Measurements from ENCODE around the gene RNF220. TPM values are rescaled to one million over a fixed set of nuclear protein-coding genes. Genes with fewer than 3 reads are reported as not detected.

RNF220 gene
- total and polyA plus RNA-seq, 2 of the 13 experiments (the other 11 are each of a cell fraction or from before 2014, with no cell fraction given), result 48.2 to 72.1 TPM

DNA sequence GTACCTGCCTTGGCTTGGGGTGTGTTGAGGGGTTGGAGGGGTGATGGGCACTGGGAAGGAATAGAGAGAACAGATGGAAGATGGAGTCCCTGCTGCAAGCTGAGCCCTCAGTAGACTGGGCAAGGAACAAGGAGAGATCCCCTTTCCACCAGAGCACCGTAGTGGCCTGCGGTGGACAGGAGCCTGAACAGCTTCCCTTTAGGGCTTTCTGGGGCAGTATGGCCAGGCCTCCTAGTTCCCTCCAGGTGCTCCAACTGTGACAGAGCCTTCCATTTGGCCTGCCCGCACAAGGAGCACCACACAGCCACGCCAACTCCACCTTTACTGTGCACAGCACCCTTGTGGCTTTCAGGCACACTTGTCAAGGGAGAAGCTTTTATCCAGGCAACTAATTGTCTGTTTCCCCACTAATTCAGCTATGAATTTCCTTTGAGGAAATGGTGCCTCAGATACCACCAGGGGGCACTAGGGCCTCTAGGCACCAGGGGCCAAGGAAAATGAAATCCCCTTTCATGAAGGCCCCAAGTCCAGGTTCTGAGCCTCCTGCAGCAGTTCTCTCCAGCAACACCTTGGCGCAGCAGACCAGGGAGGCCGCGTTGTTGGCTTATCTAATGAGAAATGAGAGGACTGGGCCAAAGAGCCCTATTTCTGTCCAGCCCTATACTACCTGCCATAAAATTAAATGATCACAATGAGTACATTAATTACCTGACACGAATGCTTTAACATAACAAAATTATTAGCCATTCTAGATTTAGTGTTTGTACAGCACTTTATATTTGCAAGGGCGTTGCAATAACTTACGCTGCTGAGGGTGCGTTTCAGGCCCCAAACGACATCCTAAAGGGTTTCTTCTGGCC is 26.9 kb upstream of the RNF220 start:
- H3K79me2 ChIP-seq (ENCODE audit: insufficient read depth, low read length), result no peaks in the 10 kb centered on the region
- FAIRE-seq, result peak; percentile 51
- TF ChIP-seq RBM22 (optimal IDR thresholded peaks at IDR 0.05; ENCODE audit: low read length) (no peak), ZNF468 (CRISPR knock-in tag; IDR thresholded peaks at IDR 0.05) (no peak), ZNF251 (CRISPR knock-in tag; IDR thresholded peaks at IDR 0.05) (no peak), ZFX (CRISPR knock-in tag; IDR thresholded peaks at IDR 0.05; ENCODE audit: low read depth) (peak; percentile 59; the same call in 1 of the 2 replicates), ARHGAP35 (CRISPR knock-in tag; IDR thresholded peaks at IDR 0.05; ENCODE audit: borderline replicate concordance) (no peak), THAP11 (CRISPR knock-in tag; IDR thresholded peaks at IDR 0.05) (0 out of 2 replicates have a peak, but pooled peaks have one; percentile 21), ZSCAN30 (CRISPR knock-in tag; IDR thresholded peaks at IDR 0.05) (no peak), CCDC6 (CRISPR knock-in tag; IDR thresholded peaks at IDR 0.05) (no peak), RAD21 (CRISPR knock-in tag; IDR thresholded peaks at IDR 0.05) (peak; percentile 86), ZNF317 (CRISPR knock-in tag; IDR thresholded peaks at IDR 0.05) (no peak), PHF20 (CRISPR knock-in tag; IDR thresholded peaks at IDR 0.05) (no peak), STAG1 (CRISPR knock-in tag; IDR thresholded peaks at IDR 0.05) (peak; percentile 92), SATB2 (CRISPR knock-in tag; IDR thresholded peaks at IDR 0.05) (no peak), MIXL1 (CRISPR knock-in tag; IDR thresholded peaks at IDR 0.05) (0 out of 2 replicates have a peak, but pooled peaks have one; percentile 28), ZNF850 (CRISPR knock-in tag; conservative IDR thresholded peaks at IDR 0.05) (no peak), CENPT (CRISPR knock-in tag; IDR thresholded peaks at IDR 0.05; ENCODE audit: low read depth) (0 out of 2 replicates have a peak, but pooled peaks have one; percentile 40), SMC3 (IDR thresholded peaks at IDR 0.05; ENCODE audit: low read length) (peak; percentile 96), ZNF207 (IDR thresholded peaks at IDR 0.05; ENCODE audit: borderline replicate concordance) (no peak), ZNF629 (CRISPR knock-in tag; conservative IDR thresholded peaks at IDR 0.05) (no peak), NR3C1 (CRISPR knock-in tag; IDR thresholded peaks at IDR 0.05) (no peak)
- TF ChIP-seq, protein P1, sequence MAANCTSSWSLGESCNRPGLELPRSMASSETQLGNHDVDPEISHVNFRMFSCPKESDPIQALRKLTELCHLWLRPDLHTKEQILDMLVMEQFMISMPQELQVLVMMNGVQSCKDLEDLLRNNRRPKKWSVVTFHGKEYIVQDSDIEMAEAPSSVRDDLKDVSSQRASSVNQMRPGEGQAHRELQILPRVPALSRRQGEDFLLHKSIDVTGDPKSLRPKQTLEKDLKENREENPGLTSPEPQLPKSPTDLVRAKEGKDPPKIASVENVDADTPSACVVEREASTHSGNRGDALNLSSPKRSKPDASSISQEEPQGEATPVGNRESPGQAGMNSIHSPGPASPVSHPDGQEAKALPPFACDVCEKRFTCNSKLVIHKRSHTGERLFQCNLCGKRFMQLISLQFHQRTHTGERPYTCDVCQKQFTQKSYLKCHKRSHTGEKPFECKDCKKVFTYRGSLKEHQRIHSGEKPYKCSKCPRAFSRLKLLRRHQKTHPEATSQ (CRISPR knock-in tag; IDR thresholded peaks at IDR 0.05; ENCODE audit: borderline replicate concordance), result no peak
- TF ChIP-seq, protein P2, sequence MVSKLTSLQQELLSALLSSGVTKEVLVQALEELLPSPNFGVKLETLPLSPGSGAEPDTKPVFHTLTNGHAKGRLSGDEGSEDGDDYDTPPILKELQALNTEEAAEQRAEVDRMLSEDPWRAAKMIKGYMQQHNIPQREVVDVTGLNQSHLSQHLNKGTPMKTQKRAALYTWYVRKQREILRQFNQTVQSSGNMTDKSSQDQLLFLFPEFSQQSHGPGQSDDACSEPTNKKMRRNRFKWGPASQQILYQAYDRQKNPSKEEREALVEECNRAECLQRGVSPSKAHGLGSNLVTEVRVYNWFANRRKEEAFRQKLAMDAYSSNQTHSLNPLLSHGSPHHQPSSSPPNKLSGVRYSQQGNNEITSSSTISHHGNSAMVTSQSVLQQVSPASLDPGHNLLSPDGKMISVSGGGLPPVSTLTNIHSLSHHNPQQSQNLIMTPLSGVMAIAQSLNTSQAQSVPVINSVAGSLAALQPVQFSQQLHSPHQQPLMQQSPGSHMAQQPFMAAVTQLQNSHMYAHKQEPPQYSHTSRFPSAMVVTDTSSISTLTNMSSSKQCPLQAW (CRISPR knock-in tag; IDR thresholded peaks at IDR 0.05), result 0 out of 2 replicates have a peak, but pooled peaks have one; percentile 15

More for the DNA sequence above, 26.9 kb upstream of the RNF220 start:
- DNase-seq (ENCODE audit: low spot score), result peak; percentile 67
- H3K4me2 ChIP-seq (ENCODE audit: low read depth, low read length), result peak overlapping the region; percentile 34
- ChIA-PET POLR2A (interaction anchor here (1.2 kb wide), 1 partner anchor 253 kb away, joined by 3 read pairs; no protein-coding TSS in a partner anchor), CTCF (ENCODE audit: low intra/inter-chr PET ratio, low total read pairs) (interaction anchor here (1.2 to 3.1 kb wide), 3 partner anchors 123 to 217 kb away, joined by 3 to 44 read pairs (median 11); no protein-coding TSS in a partner anchor)
- WGBS (ENCODE audit: low lambda C conversion rate), result 22% methylated on average over 9 of the region's 12 CpGs
- no peak overlapping the region; a peak in 1 of 6 replicates for H3K4me3 ChIP-seq (replicated peaks in 1 of 3; ENCODE audit: insufficient read depth in 1 of 3, low read depth in 2 of 3, low read length in 3 of 3)
- in situ Hi-C loops (cut with HindIII; ENCODE audit: extremely low pct_ligation_motif_present, low pct_unique_long_range_greater_than_20kb), result loop anchor here (5.0 kb wide), 1 partner anchor 219 kb away; no protein-coding TSS in a partner anchor
- no peak overlapping the region for H3K9ac ChIP-seq (ENCODE audit: insufficient read depth, low read depth, low read length)
- H3K9me3 ChIP-seq (ENCODE audit: low read length), result no peaks in the 10 kb centered on the region
- peaks cover 11% of the 10 kb centered on the region for H3K4me1 ChIP-seq (ENCODE audit: insufficient read depth, low read length)
- intact Hi-C loops (cut with micrococcal nuclease; ENCODE audit: unreplicated experiment), result loop anchor here (1.0 to 2.0 kb wide), 2 partner anchors 217 to 275 kb away; no protein-coding TSS in a partner anchor
- H3K27ac ChIP-seq (ENCODE audit: extremely low read length, insufficient read depth, low read length), result no peak overlapping the region
- BruUV-seq (replicated peaks), result no TSS peak
- H4K20me1 ChIP-seq (ENCODE audit: insufficient read depth, low read length), result no peaks in the 10 kb centered on the region
- peaks cover 0 to 4% of the 10 kb centered on the region in 2 experiments; a peak in 2 of 5 replicates for H3K27me3 ChIP-seq (ENCODE audit: control insufficient read depth in 1 of 2, insufficient read depth in 2 of 2, low read length in 2 of 2)
- H2AFZ ChIP-seq (ENCODE audit: low read length), result no peak overlapping the region
- no peaks in the 10 kb centered on the region for H3K36me3 ChIP-seq (replicated peaks in 1 of 2; ENCODE audit: control insufficient read depth in 1 of 2, insufficient read depth in 2 of 2, low read length in 2 of 2)
- peak; percentile 85 for ATAC-seq
